Measurements from ENCODE around the gene EPB41L4B.
"Not testable (repeated sequence)": the region's sequence is repeated elsewhere in the genome, so short reads cannot be mapped to it uniquely, and the experiment has no call there.

Gene EPB41L4B

GRCh38 chr9:109162677-109163076 is 158.2 kb downstream of the EPB41L4B start:
- no peak for DNase-seq (ENCODE audit: low spot score)

- no peak for DNase-seq (ENCODE audit: low spot score)
These were observed 159.4 kb downstream of the EPB41L4B start for GRCh38 chr9:109161471-109161870.

DNA sequence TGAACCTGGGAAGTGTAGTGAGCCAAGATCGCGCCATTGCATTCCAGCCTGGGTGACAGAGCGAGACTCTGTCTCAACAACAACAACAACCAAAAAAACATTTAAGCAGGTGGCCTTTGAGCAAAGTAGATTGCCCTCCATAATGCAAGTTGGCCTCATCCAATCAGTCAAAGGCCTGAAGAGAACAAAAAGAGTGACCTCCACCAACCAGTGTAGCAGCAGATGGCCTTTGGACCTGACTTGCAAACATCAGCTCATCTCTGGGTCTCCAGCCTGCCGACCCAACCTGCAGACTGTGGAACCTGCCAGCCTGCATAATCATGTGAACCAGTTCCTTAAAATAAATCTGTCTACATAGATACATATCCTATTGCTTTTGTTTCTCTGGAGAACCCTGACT is 161.3 kb downstream of the EPB41L4B start:
- DNase-seq (ENCODE audit: low spot score) = no peak

DNA sequence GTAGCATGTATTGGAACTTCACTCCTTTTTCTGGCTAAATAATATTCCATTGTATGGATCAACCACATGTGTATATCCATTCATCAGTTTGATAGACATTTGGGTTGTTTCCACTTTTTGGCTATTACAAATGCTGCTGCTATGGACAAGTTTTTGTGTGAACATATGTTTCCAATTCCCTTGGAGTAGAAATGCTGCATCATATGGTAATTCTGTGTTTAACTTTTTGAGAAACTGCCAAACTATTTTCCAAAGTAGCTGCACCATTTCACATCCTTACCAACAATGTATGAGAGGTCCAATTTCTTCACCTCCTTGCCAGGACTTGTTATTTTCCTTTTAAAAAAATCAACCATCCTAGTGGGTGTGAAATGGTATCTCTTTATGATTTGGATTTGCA is 162.2 kb downstream of the EPB41L4B start:
- no peak for DNase-seq (ENCODE audit: low spot score)

DNA sequence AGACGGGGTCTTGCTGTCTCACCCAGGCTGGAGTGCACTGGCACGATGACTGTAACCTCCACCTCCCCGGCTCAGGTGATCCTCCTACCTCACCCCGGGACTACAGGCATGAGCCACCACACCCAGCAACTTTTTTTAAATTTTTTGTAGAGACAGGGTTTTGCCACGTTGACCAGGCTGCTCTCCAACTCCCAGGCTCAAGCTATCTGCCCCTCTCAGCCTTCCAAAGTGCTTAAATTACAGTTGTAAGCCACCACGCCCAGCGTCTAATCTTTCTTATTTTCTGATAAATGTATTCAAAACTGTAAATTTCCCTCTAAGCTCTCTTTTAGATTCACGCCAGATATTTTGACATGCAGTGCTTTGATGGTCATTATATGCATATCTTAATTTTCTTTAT is 164.2 kb downstream of the EPB41L4B start:
- DNase-seq (ENCODE audit: low spot score) = no peak

DNA sequence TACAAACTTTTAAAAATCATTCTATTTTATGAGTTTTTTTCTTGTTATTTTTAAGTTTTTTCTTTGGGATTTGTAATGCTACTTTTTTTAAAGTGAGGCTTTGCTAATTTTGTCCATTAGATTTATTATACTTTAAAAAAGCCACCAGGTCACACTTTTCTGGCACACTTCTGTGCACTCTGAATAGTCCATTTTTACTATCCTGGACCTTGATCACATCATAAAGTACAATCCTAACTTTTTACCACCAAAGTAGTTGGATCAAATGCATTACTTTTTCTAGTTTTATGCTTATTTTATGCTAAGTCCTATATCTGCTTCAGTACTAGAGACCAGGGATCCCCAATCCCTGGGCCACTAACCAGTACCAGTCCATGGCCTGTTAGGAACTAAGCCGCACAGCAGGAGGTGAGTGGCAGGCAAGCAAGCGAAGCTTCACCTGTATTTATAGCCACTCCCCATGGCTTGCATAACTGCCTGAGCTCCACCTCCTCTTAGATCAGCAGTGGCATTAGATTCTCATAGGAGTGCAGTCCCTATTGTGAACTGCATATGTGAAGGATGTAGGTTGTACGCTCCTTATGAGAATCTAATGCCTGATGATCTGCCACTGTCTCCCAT is 169.8 kb downstream of the EPB41L4B start:
- DNase-seq (ENCODE audit: low spot score) = no peak

DNA sequence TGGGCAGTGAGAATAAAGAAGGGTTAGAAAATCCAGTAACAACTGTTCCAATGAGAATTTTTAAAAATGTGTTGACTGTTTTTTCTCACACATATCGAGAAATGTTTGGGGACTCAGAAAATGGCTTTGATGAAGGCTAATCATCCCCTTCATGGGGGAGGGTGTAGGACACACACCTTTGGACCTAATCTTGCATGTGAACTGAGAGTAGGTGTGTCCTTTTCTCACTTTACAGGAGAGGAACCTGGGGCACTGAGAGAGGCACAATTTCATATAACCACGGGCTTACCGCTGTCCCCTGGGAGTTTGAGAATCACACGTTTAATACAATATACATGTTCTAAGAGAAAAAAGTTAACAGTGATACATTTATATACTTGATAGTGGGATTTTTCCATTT is 171.1 kb downstream of the EPB41L4B start:
- DNase-seq (ENCODE audit: low spot score) = no peak

DNA sequence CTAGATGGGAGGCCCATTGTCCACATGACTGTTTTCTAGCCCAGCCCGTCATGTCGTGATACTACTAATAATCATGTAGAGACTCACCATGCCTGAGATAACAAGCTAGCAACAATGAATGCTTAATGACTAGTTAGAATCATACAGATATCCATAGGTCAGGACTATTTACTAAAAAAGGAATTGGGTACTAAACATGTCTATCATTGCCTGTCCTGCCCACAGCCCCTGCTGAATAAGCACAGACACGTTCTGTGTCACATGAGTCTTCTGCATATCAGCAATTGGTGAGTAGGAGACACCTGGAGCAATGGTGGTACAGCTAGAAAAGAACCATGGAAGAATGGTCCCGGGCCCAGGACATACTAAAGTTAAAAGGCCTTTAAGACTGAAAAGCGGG is 171.8 kb downstream of the EPB41L4B start:
- no peak for DNase-seq (ENCODE audit: low spot score)

GRCh38 chr9:109145051-109145450 is 175.8 kb downstream of the EPB41L4B start:
- no peak for DNase-seq (ENCODE audit: low spot score)

GRCh38 chr9:109143881-109144562 is 176.8 kb downstream of the EPB41L4B start:
- DNase-seq (ENCODE audit: low spot score) = peak; percentile 54

DNA sequence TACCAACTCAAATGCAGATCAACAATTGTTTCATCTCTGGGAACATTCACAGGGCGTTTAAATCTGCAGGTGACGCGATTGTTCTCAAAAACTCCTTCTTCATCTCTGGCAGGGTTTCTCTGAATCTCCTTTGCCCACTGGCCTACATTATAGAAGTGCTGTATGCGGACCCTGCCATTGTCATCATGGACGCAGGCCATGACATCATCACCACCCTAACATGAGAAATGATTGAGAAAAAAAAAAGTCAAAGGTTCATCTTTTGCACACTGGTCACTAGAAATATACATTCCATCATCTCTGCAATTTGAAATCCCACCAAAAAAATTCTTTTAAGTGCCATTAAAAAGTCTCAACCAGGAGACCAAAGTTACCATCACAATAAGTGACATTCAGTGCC is 179.5 kb downstream of the EPB41L4B start:
- DNase-seq (ENCODE audit: low spot score) = no peak

DNA sequence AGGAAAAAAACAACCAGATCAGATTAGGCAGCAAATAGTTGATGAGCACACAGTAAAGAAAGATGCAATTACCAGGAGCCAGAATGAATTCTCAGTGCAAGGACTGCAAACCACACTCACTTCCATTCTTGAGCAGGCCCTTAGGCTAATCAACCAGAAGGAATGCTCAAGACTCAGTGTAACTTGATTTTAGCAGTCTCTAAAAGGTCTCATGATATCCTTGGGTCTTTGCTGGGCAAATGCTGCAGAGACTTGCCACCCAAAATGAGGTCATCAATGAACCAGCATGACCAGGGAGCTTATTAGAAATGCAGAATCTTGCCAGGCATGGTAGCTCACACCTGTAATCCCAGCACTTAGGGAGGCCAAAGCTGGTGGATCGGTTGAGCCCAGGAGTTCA is 181.0 kb downstream of the EPB41L4B start:
- no peak for DNase-seq (ENCODE audit: low spot score)

DNA sequence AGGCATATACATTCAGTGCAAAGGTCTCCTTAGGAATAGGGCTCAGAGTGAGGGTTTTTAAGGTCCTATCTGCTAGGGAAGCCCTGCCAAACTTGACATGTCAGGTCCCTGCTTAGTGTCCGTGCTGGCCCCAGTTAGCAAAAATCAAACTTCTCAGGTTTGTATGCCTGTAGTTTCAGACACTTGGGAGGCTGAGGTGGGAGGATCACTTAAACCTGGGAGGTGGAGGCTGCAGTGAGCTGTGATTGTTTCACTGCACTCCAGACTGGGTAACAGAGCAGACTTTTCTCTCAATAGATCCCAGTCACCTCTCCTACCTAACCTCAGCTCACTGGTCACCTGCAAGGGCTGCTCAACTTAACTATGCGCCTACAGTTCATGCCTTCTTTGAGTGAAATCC is 182.4 kb downstream of the EPB41L4B start:
- no peak for DNase-seq (ENCODE audit: low spot score)

DNA sequence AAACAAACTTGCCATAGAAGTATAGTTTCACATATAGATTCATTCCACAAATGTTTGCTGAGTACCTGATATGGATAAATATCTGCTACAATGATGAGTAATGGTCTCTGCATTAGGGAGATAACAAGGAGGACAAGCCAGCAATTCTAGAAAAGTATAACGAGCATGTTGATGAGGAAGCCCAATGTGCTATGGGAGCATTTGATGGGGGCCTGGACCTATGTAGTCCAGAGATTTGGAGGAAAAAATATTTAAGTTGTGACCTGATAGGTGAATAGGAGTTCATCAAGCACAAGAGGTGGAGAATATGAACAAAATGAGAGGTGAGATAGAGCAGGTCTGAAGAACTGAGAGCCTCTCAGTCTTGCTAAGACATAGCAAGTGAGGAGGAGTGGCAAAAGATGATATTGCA is 186.7 kb downstream of the EPB41L4B start:
- no peak for DNase-seq (ENCODE audit: low spot score)

GRCh38 chr9:109133533-109133932 is 187.3 kb downstream of the EPB41L4B start:
- DNase-seq (ENCODE audit: low spot score) = no peak

GRCh38 chr9:109132567-109133021 is 188.3 kb downstream of the EPB41L4B start:
- DNase-seq (ENCODE audit: low spot score) = no peak

- DNase-seq (ENCODE audit: low spot score) = no peak
These were observed 191.2 kb downstream of the EPB41L4B start for GRCh38 chr9:109129470-109130197.

DNA sequence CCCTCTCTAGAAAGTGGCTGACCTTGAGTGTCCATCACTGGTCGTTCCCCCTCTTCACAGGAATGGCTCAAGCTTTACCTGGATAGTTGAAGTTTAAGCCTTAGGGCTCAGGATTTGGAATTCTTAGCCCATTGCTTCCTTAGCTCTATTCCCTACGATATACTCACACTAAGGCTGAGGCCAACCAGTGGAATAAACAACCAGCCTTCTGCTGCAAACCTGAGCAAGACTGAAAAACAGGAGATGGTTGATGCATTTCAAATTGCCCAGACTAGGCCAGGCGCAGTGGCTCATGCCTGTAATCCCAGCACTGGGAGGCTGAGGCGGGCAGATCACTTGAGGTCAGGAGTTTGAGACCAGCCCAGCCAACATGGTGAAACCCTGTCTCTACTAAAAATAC is 194.2 kb downstream of the EPB41L4B start:
- DNase-seq (ENCODE audit: low spot score) = not testable (repeated sequence)

DNA sequence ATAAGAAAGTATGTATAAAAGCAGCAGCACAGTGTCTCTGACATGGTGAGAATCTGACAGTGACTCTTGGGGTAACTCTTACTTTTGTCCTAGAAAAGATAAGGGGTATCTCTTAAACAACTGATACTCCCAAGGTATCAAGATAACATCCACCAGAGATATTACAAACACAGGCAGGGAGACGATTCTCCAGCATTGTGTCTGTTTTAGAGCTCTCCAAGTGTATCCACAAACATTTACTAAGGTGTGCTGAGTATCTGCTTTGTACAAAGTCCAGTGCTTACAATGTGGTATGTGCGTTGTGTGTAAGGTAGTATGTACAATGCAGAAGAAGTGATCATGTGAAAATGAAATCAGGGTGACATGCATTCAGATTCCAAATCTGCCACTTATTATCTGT is 196.7 kb downstream of the EPB41L4B start:
- DNase-seq (ENCODE audit: low spot score) = no peak

GRCh38 chr9:109122726-109123621 is 197.9 kb downstream of the EPB41L4B start:
- DNase-seq (ENCODE audit: low spot score) = no peak
